Transverse colon (tissue), 4 donors: ENCODE data around the gene P2RY6.

Experiments
- EP300 ChIP-seq: sonication (generic); formaldehyde crosslinking; IDR thresholded peaks from one replicate; pipeline ENCODE4 v1.6.1; 2017; ENCODE audit warnings: antibody characterized with exemption, low read depth
- POLR2A ChIP-seq: fragments of 450-650 bp; IDR thresholded peaks from one replicate; pipeline ENCODE4 v1.6.1; 2016; ENCODE audit warnings: antibody characterized with exemption, mild to moderate bottlenecking, moderate library complexity
- POLR2AphosphoS5 ChIP-seq, 3 donors: sonication (generic); formaldehyde crosslinking; IDR thresholded peaks; one replicate each; pipeline ENCODE4 v1.6.1; 2016; ENCODE audit warnings: antibody characterized with exemption in 3 of 3
- TF ChIP-seq, protein P1 (sequence below), 5 experiments: fragments of 200-600 bp in 3 of 5; fragments of 450-650 bp in 2 of 5; sonication (generic) in 3 of 5; IDR thresholded peaks; 1 replicate in 2 of 5; 2 replicates in 3 of 5; pipeline ENCODE4 v1.5.1; 2016 to 2017; ENCODE audit warnings: antibody characterized with exemption in 5 of 5, inconsistent platforms in 3 of 5, mild to moderate bottlenecking in 2 of 5, moderate library complexity in 1 of 5

- TF ChIP-seq, protein P1, sequence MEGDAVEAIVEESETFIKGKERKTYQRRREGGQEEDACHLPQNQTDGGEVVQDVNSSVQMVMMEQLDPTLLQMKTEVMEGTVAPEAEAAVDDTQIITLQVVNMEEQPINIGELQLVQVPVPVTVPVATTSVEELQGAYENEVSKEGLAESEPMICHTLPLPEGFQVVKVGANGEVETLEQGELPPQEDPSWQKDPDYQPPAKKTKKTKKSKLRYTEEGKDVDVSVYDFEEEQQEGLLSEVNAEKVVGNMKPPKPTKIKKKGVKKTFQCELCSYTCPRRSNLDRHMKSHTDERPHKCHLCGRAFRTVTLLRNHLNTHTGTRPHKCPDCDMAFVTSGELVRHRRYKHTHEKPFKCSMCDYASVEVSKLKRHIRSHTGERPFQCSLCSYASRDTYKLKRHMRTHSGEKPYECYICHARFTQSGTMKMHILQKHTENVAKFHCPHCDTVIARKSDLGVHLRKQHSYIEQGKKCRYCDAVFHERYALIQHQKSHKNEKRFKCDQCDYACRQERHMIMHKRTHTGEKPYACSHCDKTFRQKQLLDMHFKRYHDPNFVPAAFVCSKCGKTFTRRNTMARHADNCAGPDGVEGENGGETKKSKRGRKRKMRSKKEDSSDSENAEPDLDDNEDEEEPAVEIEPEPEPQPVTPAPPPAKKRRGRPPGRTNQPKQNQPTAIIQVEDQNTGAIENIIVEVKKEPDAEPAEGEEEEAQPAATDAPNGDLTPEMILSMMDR (IDR thresholded peaks at IDR 0.05) = no peak
- TF ChIP-seq EP300 = no peak
- TF ChIP-seq POLR2A = no peak
- TF ChIP-seq POLR2AphosphoS5 (IDR thresholded peaks at IDR 0.05) = no peak
Observed at GRCh38 chr11:73233211-73233610, 38.9 kb upstream of the P2RY6 start.
